MCF 10A (cell line): ENCODE results near the gene C6orf58. TPM values are rescaled to one million over a fixed set of nuclear protein-coding genes. Genes with fewer than 3 reads are reported as not detected.

Experiments used
- BruUV-seq: library from RNA; stranded (reverse); fragments of 400-500 nt; replicated peaks from 2 replicates; lab custom pipeline; 2021; lab: Mats Ljungman, UMichigan
- CTCF ChIA-PET: fragments of 300-600 bp; sonication (Branson Sonifier 250); formaldehyde crosslinking; extraction: SDS; loops from one replicate; lab custom pipeline; 2021; ENCODE audit warnings: antibody characterized with exemption, inconsistent platforms; lab: Yijun Ruan, JAX
- POLR2A ChIA-PET: fragments of 300-600, 350-650 bp; sonication (Branson Sonifier 250); formaldehyde crosslinking; extraction: SDS; loops from one replicate; lab custom pipeline; 2020; ENCODE audit warnings: antibody characterized with exemption, inconsistent platforms; lab: Yijun Ruan, JAX
- DNase-seq: peaks from one replicate; pipeline ENCODE4 v3.0.0-alpha.2; 2018; ENCODE audit not compliant: unreplicated experiment
- H3K27ac Mint-ChIP-seq: one replicate; pipeline ENCODE4 v1.8.0; 2022; ENCODE audit warnings: mild to moderate bottlenecking, low read depth, mixed read lengths; ENCODE audit not compliant: unreplicated experiment
- H3K27me3 Mint-ChIP-seq: one replicate; pipeline ENCODE4 v1.8.0; 2022; ENCODE audit warnings: mixed read lengths; ENCODE audit not compliant: insufficient read depth, unreplicated experiment
- H3K36me3 Mint-ChIP-seq: one replicate; pipeline ENCODE4 v1.8.0; 2022; ENCODE audit warnings: mild to moderate bottlenecking, moderate library complexity, mixed read lengths; ENCODE audit not compliant: insufficient read depth, unreplicated experiment
- H3K4me1 Mint-ChIP-seq: one replicate; pipeline ENCODE4 v1.8.0; 2022; ENCODE audit warnings: mixed read lengths; ENCODE audit not compliant: insufficient read depth, unreplicated experiment
- H3K4me3 Mint-ChIP-seq: one replicate; pipeline ENCODE4 v1.8.0; 2022; ENCODE audit warnings: mild to moderate bottlenecking, moderate library complexity, mixed read lengths; ENCODE audit not compliant: unreplicated experiment
- H3K9me3 Mint-ChIP-seq: one replicate; pipeline ENCODE4 v1.8.0; 2022; ENCODE audit warnings: mixed read lengths; ENCODE audit not compliant: unreplicated experiment
- intact Hi-C: fragments of 100-400 bp; cut with micrococcal nuclease; formaldehyde crosslinking; loops from 2 replicates; pipeline ENCODE4 v1.14.1; 2022
- total RNA-seq: library from RNA; stranded (reverse); gene quantifications from 2 replicates; pipeline ENCODE4 v1.2.3, GENCODE V29; 2022
- TF ChIP-seq, protein P1 (sequence below): fragments of 200-600 bp; IDR thresholded peaks from one replicate; pipeline ENCODE4 v1.8.0; 2022; ENCODE audit warnings: antibody characterized with exemption, mild to moderate bottlenecking; ENCODE audit not compliant: unreplicated experiment

The C6orf58 gene
- total RNA-seq, 1 experiment from 2014 or later = not detected

DNA sequence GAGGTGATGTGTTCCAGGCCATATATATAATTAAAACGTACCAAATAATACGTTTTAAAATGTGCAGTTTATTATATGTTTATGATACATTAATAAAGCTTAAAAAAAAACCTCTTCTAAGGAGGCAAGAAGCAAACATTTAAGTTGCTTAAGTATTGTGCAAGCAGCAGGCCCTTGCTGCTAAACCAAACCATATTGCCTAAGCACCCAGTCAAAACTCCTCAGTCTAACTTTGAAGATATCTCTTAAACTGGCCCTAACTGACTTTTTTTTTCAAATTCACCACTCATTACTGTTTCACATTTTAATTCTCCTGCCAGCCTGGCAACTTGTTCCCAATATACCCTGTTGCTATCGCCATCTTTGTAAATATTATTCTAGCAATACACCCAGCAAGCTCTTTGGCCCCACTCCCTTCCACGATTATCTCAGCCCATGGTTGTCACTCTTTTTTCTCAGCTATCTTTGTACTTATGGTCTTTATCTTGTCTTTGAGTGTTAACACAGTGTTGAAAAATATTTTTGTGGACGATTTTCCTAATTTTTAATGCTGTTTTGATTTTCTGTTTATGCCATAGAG lies 60.9 kb downstream of the C6orf58 start:
- no TSS peak for BruUV-seq
- POLR2A ChIA-PET = interaction anchor here (0.6 kb wide), 1 partner anchor 30 kb away, joined by 4 read pairs; no protein-coding TSS in a partner anchor
- CTCF ChIA-PET = interaction anchor here (0.6 to 1.6 kb wide), 4 partner anchors 31 to 63 kb away, joined by 3 read pairs; no protein-coding TSS in a partner anchor

More for the DNA sequence above, 60.9 kb downstream of the C6orf58 start:
- Mint-ChIP-seq H3K27me3 (peaks cover 14% of the 10 kb centered on the region), H3K27ac (no peak overlapping the region), H3K9me3 (no peaks in the 10 kb centered on the region), H3K36me3 (no peaks in the 10 kb centered on the region), H3K4me1 (peaks cover 6% of the 10 kb centered on the region), H3K4me3 (no peak overlapping the region)
- intact Hi-C loops = loop anchor here (1.0 kb wide), 1 partner anchor 20 kb away; no protein-coding TSS in a partner anchor
- DNase-seq = peak; percentile 5
- TF ChIP-seq, protein P1, sequence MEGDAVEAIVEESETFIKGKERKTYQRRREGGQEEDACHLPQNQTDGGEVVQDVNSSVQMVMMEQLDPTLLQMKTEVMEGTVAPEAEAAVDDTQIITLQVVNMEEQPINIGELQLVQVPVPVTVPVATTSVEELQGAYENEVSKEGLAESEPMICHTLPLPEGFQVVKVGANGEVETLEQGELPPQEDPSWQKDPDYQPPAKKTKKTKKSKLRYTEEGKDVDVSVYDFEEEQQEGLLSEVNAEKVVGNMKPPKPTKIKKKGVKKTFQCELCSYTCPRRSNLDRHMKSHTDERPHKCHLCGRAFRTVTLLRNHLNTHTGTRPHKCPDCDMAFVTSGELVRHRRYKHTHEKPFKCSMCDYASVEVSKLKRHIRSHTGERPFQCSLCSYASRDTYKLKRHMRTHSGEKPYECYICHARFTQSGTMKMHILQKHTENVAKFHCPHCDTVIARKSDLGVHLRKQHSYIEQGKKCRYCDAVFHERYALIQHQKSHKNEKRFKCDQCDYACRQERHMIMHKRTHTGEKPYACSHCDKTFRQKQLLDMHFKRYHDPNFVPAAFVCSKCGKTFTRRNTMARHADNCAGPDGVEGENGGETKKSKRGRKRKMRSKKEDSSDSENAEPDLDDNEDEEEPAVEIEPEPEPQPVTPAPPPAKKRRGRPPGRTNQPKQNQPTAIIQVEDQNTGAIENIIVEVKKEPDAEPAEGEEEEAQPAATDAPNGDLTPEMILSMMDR = no peak

Other genes starting within 250 kb of the C6orf58 start
- gene ECHDC1, start 233.6 kb upstream of the C6orf58 start, total RNA-seq = 60.4 and 70.7 TPM in 2 replicates
- not detected in 2 replicates for gene KIAA0408, start 117.8 kb upstream of the C6orf58 start, total RNA-seq